HG02943 (cell line): Measurements from ENCODE around the gene VAMP1.

Experiments used
- ATAC-seq: cut with Tn5 transposase; IDR thresholded peaks from one replicate; pipeline ENCODE4 v1.9.1; 2021; ENCODE audit warnings: mild to moderate bottlenecking, low read depth, moderate library complexity; ENCODE audit not compliant: unreplicated experiment

Gene VAMP1

DNA sequence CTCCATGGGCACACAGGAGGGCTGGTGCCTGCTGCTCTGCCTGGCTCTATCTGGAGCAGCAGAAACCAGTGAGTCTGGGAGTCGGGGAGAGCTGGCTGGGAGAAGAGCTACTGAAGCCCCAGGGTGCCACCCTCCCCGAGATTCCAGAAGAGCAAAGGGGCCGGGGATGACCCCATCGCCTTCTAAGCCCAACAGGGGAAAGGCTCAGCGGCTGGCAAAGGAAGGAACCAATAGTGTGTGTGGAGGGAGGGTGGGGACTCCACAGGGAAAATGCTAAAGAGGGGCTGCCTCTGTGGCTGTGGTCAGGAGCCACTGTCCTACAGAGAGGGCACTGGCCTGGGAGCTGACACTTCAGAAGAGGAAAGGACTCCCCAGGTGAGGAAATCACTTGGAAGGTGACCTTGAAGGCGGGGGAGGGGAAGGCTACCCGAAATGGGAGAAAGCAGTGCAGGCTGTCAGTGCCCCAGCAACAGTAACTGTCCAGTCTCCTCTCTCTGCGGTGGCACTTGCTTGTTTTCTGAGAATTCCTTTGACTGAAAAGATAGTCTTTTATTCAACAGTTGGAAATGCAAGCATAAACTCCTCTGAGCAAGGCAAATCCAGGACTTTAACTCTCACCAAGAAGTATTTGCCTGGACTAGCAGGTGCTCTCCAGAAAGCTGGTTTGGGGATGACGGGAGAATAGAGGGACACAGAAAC, 18.1 kb downstream of the VAMP1 start:
- no peak for ATAC-seq

DNA sequence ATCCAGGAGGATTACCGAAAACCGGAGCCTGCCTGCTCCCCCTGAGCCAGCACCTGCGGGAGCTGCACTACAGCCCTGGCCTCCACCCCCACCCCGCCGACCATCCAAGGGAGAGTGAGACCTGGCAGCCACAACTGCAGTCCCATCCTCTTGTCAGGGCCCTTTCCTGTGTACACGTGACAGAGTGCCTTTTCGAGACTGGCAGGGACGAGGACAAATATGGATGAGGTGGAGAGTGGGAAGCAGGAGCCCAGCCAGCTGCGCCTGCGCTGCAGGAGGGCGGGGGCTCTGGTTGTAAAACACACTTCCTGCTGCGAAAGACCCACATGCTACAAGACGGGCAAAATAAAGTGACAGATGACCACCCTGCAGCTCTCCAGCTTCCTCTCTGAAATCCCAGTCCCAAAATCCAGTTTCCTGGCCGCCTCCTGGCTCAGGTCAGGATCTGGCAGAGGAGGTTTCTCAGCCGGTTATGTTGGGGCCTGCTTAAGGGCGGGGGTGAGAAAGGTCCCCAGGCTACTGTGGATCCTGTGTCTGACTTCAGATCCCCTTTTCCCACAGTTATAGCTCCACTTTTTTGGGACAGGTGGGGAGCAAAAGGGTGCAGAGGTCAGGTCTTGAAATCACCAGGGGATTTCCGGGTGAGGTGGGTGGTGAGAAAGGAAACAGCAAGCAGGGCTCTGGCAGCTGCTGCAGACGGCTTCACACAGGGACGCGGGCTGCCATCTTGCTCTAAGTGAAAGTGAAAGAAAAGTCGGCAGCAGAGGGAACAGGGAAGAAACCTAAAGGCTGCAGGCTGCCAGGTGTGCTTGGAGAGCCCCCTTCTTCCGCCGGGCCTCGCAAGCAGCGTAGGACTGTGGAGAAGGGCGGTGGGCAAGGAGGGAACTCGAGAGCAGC, 18.9 kb downstream of the VAMP1 start, which contains the start of gene TAPBPL:
Gene TAPBPL, plus strand, starts transcription at position 695 of the 897 bp plus-strand sequence. CDS start 207 bp downstream, outside the sequence.
- ATAC-seq, result peak; percentile 70

DNA sequence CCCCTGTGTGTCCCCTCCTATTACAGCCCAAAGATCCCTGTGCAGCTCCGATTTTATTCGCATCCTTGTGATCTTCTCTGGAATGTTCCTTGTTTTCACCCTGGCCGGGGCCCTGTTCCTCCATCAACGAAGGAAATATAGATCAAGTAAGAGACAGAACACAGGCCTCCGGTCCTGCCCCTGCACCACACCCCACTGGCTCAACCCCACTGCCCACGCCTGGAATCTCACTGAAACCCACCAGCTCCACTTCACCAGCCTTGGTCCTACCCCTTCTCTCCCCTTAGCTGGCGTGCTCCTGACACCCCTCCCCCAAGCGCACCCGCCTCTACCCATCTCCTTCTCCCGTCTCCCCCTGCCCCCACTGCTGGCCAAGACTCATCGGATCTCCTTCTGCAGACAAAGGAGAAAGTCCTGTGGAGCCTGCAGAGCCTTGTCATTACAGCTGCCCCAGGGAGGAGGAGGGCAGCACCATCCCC, 19.6 kb downstream of the VAMP1 start:
- ATAC-seq, result no peak

DNA sequence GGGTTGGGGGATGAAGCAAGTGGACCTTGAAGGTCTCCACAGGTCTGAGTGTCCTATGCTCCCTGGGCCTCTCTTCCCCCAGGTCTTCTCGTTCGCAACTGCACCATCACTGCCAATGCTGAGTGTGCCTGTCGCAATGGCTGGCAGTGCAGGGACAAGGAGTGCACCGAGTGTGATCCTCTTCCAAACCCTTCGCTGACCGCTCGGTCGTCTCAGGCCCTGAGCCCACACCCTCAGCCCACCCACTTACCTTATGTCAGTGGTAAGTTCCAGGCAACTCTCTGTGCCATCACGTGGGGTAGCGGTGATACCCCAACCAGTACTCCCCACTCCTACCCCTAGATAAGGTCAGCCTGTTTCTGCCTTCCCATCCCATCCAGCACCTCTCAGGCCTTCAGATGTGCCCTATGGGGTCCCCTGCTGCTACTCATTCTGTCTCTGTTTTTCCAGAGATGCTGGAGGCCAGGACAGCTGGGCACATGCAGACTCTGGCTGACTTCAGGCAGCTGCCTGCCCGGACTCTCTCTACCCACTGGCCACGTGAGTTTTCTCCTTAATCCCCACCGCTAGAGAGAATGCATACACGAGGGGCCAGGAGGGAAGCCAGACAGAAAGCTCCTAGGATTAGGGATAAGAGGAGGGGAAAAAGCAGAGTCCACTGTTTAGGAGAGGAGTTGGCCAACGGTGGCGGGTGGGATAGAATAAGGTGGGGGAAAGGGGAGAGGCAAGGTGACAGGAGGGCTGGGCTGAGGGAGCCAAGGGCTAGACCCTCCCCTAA, 20.2 kb downstream of the VAMP1 start:
- ATAC-seq, result no peak

DNA sequence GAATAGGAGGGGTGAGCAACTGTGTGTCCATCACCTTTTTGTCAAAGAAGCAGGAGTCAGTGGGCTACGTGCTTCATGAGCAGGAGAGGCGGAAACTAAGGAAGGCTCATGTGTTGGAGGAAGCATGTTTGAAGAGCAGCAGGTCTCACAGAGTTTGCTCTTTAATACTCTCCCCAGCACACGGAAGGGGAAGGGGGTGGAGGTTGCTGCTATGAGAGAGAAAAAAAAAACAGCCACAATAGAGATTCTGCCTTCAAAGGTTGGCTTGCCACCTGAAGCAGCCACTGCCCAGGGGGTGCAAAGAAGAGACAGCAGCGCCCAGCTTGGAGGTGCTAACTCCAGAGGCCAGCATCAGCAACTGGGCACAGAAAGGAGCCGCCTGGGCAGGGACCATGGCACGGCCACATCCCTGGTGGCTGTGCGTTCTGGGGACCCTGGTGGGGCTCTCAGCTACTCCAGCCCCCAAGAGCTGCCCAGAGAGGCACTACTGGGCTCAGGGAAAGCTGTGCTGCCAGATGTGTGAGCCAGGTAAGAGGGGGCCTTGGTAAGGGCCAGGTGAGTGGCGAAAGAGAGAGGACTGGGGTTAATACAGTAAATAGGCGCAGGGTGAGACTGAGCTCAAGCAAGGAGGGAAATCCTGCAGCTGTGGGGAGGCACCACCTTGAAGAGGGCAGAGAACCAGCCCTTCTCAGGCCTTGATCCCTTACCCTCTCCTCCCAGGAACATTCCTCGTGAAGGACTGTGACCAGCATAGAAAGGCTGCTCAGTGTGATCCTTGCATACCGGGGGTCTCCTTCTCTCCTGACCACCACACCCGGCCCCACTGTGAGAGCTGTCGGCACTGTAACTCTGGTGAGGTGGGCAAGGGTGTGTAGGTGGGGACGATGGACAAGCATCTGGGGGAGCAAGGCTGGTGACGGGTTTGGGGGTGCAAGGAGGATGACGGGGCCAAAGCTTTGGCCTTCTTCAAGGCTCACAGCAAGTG, 25.5 kb downstream of the VAMP1 start, which contains the start of gene CD27:
Gene CD27, plus strand, starts transcription at position 252 of the 985 bp plus-strand sequence. Its CDS starts 141 bp downstream, at position 393.
- ATAC-seq, result no peak

DNA sequence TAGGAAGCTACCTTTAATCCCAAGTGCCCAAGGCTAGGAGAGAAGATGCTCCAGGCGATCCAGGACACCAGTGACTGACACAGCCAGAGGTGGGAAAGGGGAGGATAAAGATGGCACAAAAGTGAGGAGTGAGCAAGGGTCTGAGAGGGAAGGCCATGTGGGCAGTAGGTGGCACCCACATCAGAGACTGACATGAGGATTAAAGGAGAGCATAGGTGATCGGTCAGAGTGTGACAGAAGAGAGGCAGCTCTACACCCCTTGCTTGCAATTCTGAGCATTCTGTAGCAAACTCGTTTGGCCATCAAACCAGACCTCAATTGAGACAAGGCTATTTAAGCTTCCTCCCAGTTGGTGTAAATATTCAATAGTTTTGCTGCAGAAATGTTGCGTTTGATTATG, 26.4 kb downstream of the VAMP1 start:
- no peak for ATAC-seq

DNA sequence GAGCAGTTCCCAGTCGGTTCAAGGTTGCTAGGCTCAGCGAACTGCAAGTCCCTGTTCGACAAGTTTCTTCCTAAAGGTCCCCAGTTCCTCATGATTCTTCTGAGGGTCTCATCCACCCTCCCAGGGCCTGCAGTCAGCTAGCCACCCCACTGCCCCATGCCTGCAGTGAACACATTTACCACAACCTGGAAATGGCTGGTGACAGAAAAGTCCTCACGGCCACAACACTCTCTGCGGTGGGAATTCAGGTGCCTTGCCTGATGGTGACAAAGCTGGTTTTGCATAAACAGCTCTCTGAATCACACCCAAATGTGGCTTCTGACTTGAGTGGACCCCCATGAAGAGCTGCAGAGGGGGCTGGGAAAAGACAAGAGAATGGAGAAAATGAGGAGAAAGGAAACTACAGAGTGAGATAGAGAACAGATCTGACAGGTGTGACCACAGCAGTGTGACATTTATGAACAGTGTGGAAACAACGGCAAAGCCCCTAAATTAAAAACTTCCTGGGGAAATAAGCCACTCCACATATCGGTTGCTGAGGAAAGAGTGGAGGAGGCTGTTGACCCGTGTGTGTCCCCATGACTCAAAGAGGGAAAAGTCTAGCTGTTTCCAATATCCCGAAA, 27.0 kb downstream of the VAMP1 start:
- ATAC-seq, result no peak

DNA sequence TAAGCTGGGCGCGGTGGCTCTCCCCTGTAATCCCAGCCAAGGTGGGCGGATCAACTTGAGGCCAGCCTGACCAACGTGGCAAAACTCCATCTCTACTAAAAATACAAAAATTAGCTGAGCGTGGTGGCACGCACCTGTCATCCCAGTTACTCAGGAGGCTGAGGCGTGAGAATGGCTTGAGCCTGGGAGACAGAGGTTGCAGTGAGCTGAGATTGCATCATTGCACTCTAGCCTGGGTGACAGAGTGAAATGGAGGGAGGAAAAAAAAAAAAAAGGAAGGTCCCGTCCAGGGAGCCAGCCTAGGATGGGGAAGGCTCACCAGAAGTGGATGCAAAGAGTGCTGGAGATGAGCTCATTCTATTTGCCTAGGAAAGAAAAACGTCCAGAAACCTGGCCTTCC, 27.6 kb downstream of the VAMP1 start:
- no peak for ATAC-seq

DNA sequence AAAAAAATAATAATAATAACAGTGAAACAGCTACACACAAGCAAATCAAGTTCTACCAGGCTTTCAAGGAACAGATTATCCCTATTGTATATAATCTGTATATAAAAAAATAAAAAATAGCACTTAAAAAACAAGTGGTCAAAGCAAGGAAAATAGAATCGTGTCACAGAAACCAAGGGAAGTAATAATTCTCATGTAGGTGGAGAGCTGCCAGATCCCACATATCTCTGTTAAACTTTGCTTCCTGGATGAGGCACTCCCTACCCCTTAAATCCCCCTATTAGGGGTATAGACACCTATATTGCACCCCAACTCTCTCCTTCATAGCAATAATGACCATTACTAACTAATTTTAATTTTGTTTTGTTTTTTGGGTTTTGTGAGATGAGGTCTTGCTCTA, 30.1 kb downstream of the VAMP1 start:
- ATAC-seq, result no peak

DNA sequence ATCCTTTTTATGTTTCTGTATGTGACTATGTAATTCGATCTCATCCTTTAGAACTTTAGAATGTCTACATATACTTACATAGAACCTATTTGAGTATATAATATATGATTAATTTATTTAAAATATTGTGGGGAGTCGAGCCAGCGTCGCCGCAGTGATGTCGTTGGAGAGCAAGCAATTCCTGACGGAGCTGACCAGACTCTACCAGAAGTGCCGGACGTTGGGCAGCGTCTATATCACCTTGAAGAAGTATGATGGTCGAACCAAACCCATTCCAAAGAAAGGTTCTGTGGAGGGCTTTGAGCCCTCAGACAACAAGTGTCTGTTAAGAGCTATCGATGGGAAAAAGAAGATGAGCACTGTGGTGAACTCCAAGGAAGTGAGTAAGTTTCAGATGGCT, 32.1 kb downstream of the VAMP1 start:
- no peak for ATAC-seq

DNA sequence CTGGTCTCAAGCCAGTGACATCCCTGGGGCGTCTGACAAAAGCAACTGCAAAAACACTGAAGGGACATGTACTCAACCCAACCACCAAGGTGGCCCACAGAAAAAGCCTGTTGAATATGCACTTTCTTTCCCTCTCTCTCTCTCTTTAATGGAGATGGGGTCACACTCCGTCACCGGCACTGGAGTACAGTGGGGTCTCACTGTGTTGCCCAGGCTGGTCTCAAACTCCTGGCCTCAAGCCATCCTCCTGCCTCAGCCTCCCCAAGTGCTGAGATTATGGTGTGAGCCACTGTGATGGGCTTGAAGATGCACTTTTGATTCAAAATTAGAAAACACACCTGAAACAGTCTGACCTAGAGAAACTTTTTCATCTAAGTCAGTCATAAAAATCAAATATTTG, 32.9 kb downstream of the VAMP1 start:
- ATAC-seq, result no peak

DNA sequence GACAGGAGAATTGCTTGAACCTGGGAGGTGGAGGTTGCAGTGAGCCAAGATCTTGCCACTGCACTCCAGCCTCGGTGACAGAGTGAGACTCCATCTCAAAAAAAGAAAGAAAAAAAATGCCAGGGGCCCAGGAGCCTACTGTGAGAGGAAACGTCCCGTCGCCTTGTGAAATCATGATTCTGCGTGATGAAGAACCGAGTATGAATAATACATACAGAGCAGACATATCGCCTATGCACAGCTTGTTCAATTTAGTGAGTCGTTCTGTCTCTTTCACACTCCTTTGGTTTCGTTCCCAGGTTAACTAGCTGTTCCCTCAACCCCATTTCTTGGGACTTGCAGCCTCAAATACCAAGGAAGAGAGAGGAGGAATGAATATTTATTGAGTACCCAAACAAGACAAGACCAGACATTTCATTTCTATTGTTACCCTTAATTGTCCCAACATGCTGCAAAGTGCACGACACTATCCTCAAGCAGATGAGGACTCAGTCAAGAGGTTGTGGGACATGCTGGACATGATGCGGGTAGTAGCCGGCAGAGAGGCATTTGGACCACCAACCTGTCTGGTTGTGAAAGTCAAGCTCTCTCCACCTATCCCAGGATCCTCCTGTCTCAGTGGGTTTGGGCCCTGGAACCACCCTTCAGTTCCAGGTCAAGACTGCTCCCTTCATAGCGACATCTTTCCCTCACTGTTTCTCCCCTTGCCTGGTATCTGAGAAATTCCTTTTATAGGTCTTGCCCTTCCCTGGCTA, 34.3 kb downstream of the VAMP1 start:
- ATAC-seq, result no peak

DNA sequence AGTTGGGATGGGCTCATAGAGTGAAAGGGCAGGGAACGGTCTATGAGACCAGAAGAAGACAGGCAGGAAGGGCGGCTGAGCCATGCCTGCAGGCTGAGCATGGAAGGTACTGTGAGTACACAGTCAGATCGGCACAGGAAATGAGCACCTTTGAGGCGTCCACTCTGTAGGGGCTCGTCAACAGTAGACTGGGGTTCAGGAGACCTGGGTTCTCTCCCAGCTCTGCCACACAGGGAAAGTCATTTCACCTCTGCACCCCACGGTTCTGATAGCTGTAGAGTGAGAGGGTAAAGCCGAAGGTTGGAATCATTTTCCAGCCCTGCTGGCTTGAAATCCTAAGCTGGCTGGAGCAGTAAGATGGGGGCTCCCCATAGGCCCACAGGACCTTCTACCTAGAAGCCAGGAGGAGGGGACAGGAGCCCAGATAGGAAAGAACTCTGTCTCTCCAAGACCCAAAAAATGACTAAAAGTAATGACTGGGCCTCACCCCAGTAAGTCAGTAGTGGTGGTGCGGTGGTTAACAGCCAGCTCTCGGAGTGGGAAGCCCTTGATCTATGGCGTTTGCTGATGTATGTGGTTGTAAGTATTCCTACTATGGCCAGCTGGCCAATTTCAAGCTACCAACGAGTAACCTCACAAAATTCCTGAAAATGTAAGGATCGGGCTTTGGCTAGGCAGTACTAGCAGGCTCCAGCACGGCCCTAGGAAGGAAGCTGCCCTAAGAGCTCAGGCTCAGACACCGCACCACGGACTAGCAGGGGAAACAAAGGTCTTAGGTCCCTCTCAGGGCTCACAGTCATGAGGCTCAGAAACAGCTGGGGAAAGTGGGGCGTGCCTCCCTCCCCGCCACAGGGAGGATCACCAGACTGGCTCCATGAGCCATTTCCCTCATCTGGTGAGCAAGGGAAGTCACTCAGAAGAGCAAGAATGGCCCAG, 36.0 kb downstream of the VAMP1 start:
- ATAC-seq, result no peak

DNA sequence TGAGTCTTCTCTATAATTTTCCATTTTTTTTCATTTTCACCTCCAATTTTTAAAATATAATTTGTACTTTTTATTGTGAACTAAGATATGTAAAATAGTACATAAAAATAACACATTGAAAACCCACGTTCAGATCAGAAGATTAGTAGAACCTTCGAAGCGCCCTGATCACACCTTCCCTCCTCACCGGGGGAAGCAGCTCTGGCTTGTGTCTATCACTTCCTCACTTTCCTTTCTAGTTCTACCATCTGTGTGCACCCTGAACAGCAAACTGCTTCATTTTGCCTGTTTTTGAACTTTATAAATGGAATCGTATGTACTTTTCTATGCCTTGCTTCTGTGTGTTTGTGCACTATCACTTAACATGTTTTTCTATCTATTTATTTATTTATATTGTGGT, 37.5 kb downstream of the VAMP1 start:
- no peak for ATAC-seq

DNA sequence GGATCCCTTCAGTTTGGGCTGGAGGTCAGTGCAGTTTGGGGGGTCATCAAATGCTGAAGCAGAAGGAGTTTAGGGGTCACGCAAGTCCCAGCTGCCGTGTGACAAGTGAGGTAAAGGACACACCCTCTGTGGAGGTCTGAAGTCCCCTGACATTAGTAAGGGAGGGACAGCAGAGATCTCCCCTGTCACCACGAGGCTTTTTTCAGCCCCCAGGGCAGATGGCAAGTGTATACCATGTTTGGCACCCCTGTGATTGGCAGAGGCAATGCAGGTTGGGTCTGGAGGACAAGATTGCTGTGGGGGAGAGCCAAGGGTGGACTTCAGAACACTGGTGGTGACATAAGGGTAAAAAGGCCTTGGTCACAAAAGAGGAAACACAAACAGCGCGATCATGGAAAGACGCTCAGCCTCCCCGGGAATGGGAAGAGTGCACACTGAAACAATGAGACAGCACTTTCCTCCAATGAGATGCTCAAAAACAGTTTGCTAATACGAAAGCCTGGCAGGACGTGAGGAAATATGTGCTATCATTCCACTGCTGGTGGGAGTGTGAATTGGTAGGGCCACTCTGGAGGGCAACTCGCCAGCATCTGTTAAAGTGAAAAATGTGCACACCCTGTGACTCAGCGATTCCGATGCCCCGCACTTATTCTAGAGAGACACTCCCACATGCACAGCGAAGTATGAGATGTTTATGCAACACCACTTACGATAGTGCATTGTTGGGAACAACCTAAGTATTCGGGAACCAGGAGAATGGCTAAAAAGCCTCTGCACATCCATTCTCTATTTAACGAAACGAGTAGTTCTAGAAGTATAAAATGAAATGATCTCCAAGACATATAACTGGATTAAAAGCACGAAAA, 40.1 kb downstream of the VAMP1 start:
- no peak for ATAC-seq

DNA sequence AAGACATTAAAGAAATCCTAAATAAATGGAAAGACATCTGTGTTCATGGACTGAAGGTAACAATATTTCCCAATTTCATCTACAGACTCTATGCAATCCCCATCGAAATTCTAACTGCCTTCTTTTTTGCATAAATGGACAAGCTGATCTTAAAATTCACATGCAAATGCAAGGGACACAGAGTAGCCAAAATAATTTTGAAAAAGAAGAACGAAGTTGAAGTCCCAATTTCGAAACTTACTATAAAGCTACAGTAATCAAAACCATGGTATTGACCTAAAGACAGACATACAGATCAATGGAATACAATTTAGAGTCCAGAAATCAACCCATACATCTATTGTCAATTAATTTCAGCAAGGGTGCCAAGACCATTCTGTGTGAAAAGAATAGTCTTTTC, 42.2 kb downstream of the VAMP1 start:
- ATAC-seq, result no peak
